NB4 (cell line): Measurements from ENCODE around the gene HMCN2.

Experiments used
- DNase-seq: peaks from one replicate; pipeline ENCODE4 v3.0.0; 2010; ENCODE audit warnings: low read depth
- H3K4me3 ChIP-seq: one replicate; pipeline ENCODE4 v1.5.1; 2011; ENCODE audit warnings: mild to moderate bottlenecking, low read depth, low read length, moderate library complexity
- CTCF ChIP-seq: IDR thresholded peaks from one replicate; pipeline ENCODE4 v1.5.1; 2012; ENCODE audit warnings: low read depth, low read length
- MAX ChIP-seq: IDR thresholded peaks from 2 replicates; pipeline ENCODE4 v1.6.1; 2011; ENCODE audit warnings: low read depth, low read length
- MYC ChIP-seq: IDR thresholded peaks from 2 replicates; pipeline ENCODE4 v1.6.1; 2011; ENCODE audit warnings: low read depth, low read length
- POLR2A ChIP-seq: IDR thresholded peaks from 2 replicates; pipeline ENCODE4 v1.6.1; 2011; ENCODE audit warnings: mild to moderate bottlenecking; ENCODE audit not compliant: insufficient read length; ENCODE audit errors: extremely low read depth

The HMCN2 gene

GRCh38 chr9:130297371-130297770, 31.8 kb downstream of the HMCN2 start:
- no peak for TF ChIP-seq MAX
- TF ChIP-seq CTCF: no peak
- no peak for TF ChIP-seq MYC
- TF ChIP-seq POLR2A: no peak
- H3K4me3 ChIP-seq: no peak overlapping the region
- no peak for DNase-seq

- TF ChIP-seq MYC (no peak), POLR2A (no peak), CTCF (no peak), MAX (no peak)
- DNase-seq: peak; percentile 35
- H3K4me3 ChIP-seq: no peak overlapping the region
Observed at GRCh38 chr9:130298662-130299279, 33.2 kb downstream of the HMCN2 start.

- no peak overlapping the region for H3K4me3 ChIP-seq
- DNase-seq: no peak
- TF ChIP-seq MAX (no peak), MYC (no peak), CTCF (no peak), POLR2A (no peak)
Observed at GRCh38 chr9:130299785-130300615, 34.4 kb downstream of the HMCN2 start.

- TF ChIP-seq POLR2A (no peak), MYC (no peak), CTCF (no peak), MAX (no peak)
- DNase-seq: no peak
- H3K4me3 ChIP-seq: no peak overlapping the region
Observed at GRCh38 chr9:130300739-130301138, 35.2 kb downstream of the HMCN2 start.

GRCh38 chr9:130301483-130302286, 36.1 kb downstream of the HMCN2 start:
- no peak for TF ChIP-seq CTCF
- TF ChIP-seq MYC: no peak
- TF ChIP-seq MAX: no peak

More at GRCh38 chr9:130301483-130302286, 36.1 kb downstream of the HMCN2 start:
- H3K4me3 ChIP-seq: no peak overlapping the region
- DNase-seq: no peak
